ENCODE measurements around the gene SLIT1. TPM values are rescaled to one million over a fixed set of nuclear protein-coding genes. Genes with fewer than 3 reads are reported as not detected.

Gene SLIT1
- total RNA-seq, 1 donor from 2014 or later = 0.26 TPM

GRCh38 chr10:97013568-97013967 lies 172.2 kb downstream of the SLIT1 start:
- H3K36me3 Mint-ChIP-seq (ENCODE audit: low read depth) = no peaks in the 10 kb centered on the region
- DNase-seq = no peak
- H3K27ac Mint-ChIP-seq = no peak overlapping the region
- H3K4me1 Mint-ChIP-seq = peaks cover 19% of the 10 kb centered on the region
- H3K27me3 Mint-ChIP-seq = no peaks in the 10 kb centered on the region
- intact Hi-C loops (cut with micrococcal nuclease) = no loop called here
- H3K4me3 Mint-ChIP-seq = no peak overlapping the region
- no peaks in the 10 kb centered on the region for H3K9me3 Mint-ChIP-seq

DNA sequence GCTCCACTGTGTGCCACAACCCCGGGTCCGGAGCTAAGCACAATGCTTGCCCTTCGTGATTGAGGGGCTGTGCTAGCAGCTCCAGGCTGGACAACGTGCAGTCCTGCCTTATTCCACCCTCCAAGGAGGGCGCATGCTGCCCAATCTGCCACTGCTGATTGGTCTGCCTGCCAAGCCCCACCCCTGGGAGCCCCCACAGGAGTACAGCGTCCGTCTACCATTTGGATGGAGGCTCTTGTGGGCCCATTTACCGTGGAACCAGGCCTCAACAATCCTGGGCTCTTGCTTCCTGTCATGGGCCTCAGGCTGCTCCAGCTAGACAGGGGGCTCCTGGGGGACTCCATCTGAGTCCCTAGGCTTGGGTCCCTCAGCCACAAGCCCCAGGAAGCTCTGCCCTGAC lies 173.3 kb downstream of the SLIT1 start:
- intact Hi-C loops (cut with micrococcal nuclease) = no loop called here
- H3K4me1 Mint-ChIP-seq = peaks cover 17% of the 10 kb centered on the region
- no peaks in the 10 kb centered on the region for H3K36me3 Mint-ChIP-seq (ENCODE audit: low read depth)
- no peak overlapping the region for H3K4me3 Mint-ChIP-seq
- H3K27me3 Mint-ChIP-seq = no peaks in the 10 kb centered on the region
- no peak for DNase-seq
- H3K9me3 Mint-ChIP-seq = peaks cover 4% of the 10 kb centered on the region
- no peak overlapping the region for H3K27ac Mint-ChIP-seq

DNA sequence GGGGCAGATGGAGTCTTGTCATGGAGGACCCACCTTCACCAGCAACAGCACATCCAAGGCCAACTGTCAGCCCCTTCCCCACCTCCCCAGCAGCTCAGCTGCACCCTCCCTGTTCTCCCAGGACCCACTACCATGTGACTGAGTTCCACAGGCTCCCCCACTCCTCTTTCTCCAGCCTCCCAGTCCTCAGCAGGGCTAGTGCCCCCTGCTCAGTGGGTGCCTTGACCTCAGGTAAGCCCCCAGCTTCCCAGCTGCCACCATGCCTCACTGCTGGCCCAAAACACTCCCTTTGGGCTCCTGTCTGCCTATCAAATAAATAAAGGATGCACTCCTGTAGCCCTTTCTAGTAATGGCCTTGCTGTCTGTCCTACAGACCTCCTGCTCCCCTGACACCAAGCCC lies 174.4 kb downstream of the SLIT1 start:
- H3K36me3 Mint-ChIP-seq (ENCODE audit: low read depth) = no peaks in the 10 kb centered on the region
- H3K4me1 Mint-ChIP-seq = peaks cover 9% of the 10 kb centered on the region
- H3K9me3 Mint-ChIP-seq = peaks cover 15% of the 10 kb centered on the region

DNA sequence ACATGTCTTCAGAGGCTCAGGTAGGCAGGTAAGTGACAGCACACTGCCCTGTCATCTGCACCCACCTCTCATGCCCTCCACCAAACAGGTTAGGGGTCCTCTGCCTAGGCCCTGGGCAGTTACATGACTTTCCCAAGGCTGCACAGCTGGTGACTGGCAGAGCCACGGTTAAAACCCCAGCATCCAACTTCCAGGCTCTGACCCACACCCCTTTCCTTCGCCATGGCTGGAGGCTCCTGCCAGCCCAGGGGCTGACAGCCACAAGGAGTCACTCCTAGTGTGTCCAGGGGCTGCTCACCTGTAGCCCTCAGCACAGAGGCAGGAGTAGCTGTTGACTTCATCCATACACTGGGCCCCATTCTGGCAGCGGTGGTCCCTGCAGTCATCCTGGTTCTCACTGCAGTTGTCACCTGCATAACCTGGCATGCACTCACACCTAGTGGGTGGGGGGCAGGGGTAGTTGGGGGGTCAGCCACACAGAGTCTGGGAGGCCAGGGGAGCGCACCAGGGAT lies 175.0 kb downstream of the SLIT1 start:
- H3K36me3 Mint-ChIP-seq (ENCODE audit: low read depth) = no peaks in the 10 kb centered on the region
- no peaks in the 10 kb centered on the region for H3K27me3 Mint-ChIP-seq
- H3K9me3 Mint-ChIP-seq = peaks cover 20% of the 10 kb centered on the region
- intact Hi-C loops (cut with micrococcal nuclease) = no loop called here
- H3K27ac Mint-ChIP-seq = no peak overlapping the region
- H3K4me3 Mint-ChIP-seq = no peak overlapping the region
- no peak for DNase-seq
- H3K4me1 Mint-ChIP-seq = peaks cover 9% of the 10 kb centered on the region

More for the DNA sequence above, 174.4 kb downstream of the SLIT1 start:
- no peak for DNase-seq
- no peak overlapping the region for H3K4me3 Mint-ChIP-seq
- no peaks in the 10 kb centered on the region for H3K27me3 Mint-ChIP-seq
- peak overlapping the region; percentile 43 for H3K27ac Mint-ChIP-seq
- intact Hi-C loops (cut with micrococcal nuclease) = no loop called here

GRCh38 chr10:97007417-97007816 lies 178.3 kb downstream of the SLIT1 start:
- Mint-ChIP-seq H3K36me3 (ENCODE audit: low read depth) (peaks cover 2% of the 10 kb centered on the region), H3K27me3 (peaks cover 2% of the 10 kb centered on the region), H3K4me1 (peaks cover 3% of the 10 kb centered on the region), H3K4me3 (no peak overlapping the region), H3K9me3 (peaks cover 24% of the 10 kb centered on the region), H3K27ac (no peak overlapping the region)
- no peak for DNase-seq
- intact Hi-C loops (cut with micrococcal nuclease) = no loop called here

- intact Hi-C loops (cut with micrococcal nuclease) = no loop called here
- no peak for DNase-seq
- Mint-ChIP-seq H3K27ac (no peak overlapping the region), H3K36me3 (ENCODE audit: low read depth) (peaks cover 2% of the 10 kb centered on the region), H3K27me3 (peaks cover 2% of the 10 kb centered on the region), H3K4me3 (no peak overlapping the region), H3K9me3 (peaks cover 24% of the 10 kb centered on the region), H3K4me1 (peaks cover 3% of the 10 kb centered on the region)
These were observed 179.4 kb downstream of the SLIT1 start for GRCh38 chr10:97006364-97006763.

DNA sequence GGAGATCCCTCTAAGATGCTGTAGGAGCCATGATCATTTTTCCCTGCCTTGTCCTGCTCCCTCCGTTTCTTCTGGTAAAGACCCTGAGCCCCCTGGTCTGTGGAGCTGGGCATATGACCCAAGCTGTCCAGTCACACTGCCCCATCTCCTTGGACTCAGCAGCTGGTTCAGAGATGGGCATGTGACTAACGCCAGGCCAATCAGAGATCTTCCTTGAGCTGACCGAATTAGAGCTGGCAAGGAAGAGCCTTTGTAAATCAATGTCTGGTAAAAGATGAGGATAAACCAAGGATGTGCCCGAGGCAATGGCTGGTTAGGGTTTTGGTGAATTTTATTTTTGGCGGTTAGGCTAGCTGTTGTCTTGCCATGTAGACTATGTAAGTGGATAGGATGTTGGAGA lies 180.4 kb downstream of the SLIT1 start:
- peaks cover 24% of the 10 kb centered on the region for H3K9me3 Mint-ChIP-seq
- intact Hi-C loops (cut with micrococcal nuclease) = no loop called here
- no peak overlapping the region for H3K27ac Mint-ChIP-seq
- H3K4me3 Mint-ChIP-seq = no peak overlapping the region
- DNase-seq = no peak
- peaks cover 2% of the 10 kb centered on the region for H3K27me3 Mint-ChIP-seq
- H3K4me1 Mint-ChIP-seq = peaks cover 3% of the 10 kb centered on the region
- peaks cover 2% of the 10 kb centered on the region for H3K36me3 Mint-ChIP-seq (ENCODE audit: low read depth)

GRCh38 chr10:97004591-97004990 lies 181.2 kb downstream of the SLIT1 start:
- Mint-ChIP-seq H3K27me3 (peaks cover 2% of the 10 kb centered on the region), H3K27ac (no peak overlapping the region), H3K9me3 (peaks cover 24% of the 10 kb centered on the region), H3K4me1 (no peaks in the 10 kb centered on the region), H3K4me3 (no peak overlapping the region), H3K36me3 (ENCODE audit: low read depth) (peaks cover 2% of the 10 kb centered on the region)
- no peak for DNase-seq
- intact Hi-C loops (cut with micrococcal nuclease) = no loop called here

- Mint-ChIP-seq H3K4me3 (no peak overlapping the region), H3K36me3 (ENCODE audit: low read depth) (peaks cover 2% of the 10 kb centered on the region), H3K4me1 (no peaks in the 10 kb centered on the region), H3K9me3 (peaks cover 24% of the 10 kb centered on the region), H3K27me3 (peaks cover 2% of the 10 kb centered on the region), H3K27ac (no peak overlapping the region)
- intact Hi-C loops (cut with micrococcal nuclease) = no loop called here
- DNase-seq = no peak
These were observed 182.0 kb downstream of the SLIT1 start for GRCh38 chr10:97003804-97004201.

DNA sequence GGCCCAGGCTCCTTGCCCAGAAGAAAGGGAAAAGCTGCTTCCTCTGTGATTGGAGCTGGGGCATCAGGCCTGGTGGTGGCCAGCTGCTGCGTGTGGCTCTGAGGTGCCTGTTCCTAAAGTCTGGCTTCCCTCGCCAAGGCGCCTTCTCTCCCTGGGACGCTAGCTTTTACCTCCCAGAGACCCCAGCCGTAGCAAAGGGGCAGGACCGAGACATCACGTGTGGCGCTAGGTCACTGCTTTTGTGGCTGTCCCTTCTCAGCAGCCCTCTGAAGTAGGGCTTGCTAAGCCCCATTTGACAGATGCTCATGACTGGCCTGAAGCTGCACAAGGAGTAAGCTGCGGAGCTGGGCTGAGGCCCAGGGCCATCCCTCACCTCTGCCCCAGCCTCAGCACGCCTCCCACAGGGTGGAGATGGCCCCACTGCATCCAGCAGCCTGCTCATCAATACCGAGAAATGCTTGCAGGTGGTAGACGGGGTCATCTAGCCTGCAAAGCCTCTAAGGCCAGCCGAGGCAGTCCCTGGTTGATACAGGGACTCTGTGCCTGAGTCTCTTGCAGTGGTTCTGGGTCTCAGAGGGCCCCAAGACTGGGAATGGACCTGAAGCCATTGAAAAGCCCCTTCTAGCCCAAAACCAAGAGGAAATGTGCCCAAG lies 182.5 kb downstream of the SLIT1 start:
- Mint-ChIP-seq H3K27me3 (peaks cover 2% of the 10 kb centered on the region), H3K4me3 (no peak overlapping the region), H3K4me1 (no peaks in the 10 kb centered on the region), H3K9me3 (peaks cover 24% of the 10 kb centered on the region), H3K27ac (no peak overlapping the region), H3K36me3 (ENCODE audit: low read depth) (peaks cover 2% of the 10 kb centered on the region)
- intact Hi-C loops (cut with micrococcal nuclease) = no loop called here
- no peak for DNase-seq

GRCh38 chr10:97002670-97003069 lies 183.1 kb downstream of the SLIT1 start:
- no peak for DNase-seq
- H3K4me3 Mint-ChIP-seq = no peak overlapping the region
- peaks cover 22% of the 10 kb centered on the region for H3K9me3 Mint-ChIP-seq
- no peaks in the 10 kb centered on the region for H3K4me1 Mint-ChIP-seq
- H3K27ac Mint-ChIP-seq = no peak overlapping the region
- peaks cover 2% of the 10 kb centered on the region for H3K36me3 Mint-ChIP-seq (ENCODE audit: low read depth)
- intact Hi-C loops (cut with micrococcal nuclease) = no loop called here
- peaks cover 2% of the 10 kb centered on the region for H3K27me3 Mint-ChIP-seq

DNA sequence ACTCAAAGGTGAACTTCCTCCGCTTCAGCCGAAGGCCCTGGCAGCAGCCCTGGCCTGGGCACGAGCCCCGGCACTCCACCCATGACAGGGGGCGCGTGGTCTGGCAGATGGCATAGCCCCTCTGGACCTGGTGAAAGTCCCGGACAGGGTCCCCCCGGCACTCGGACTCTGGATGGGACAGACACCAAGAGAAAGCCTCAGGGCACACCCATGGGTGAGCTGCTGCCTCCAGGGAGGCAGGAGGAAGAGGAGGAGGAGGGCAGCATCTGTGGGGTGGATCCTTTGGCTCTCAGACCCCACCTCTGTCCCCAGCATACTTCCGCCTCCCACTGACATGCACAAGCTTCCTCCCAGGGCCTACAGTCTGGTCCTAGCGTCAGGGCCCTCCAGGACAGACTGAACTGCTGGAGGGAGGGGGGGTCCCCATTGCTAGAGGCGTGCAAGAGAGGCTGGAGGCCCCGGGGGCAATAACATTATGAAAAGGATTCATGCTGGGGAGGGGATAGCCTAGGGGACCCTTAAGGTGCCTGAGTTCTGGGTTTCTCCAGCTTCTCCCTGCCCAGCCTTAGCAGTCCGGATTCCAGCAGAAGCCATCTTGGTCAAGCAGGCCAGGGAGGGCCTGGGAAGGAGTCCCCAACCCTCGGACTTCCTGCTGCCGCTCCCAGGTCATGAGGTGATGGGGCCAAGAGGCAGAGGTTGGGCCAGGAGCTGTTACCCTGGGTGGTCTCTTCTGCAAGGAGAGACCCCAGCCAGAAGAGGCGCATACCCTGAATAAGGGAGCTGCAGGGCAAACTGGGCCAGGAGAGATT lies 184.4 kb downstream of the SLIT1 start:
- DNase-seq = no peak
- H3K27ac Mint-ChIP-seq = no peak overlapping the region
- H3K4me1 Mint-ChIP-seq = no peaks in the 10 kb centered on the region
- peaks cover 2% of the 10 kb centered on the region for H3K27me3 Mint-ChIP-seq
- H3K36me3 Mint-ChIP-seq (ENCODE audit: low read depth) = peaks cover 2% of the 10 kb centered on the region
- H3K4me3 Mint-ChIP-seq = no peak overlapping the region
- intact Hi-C loops (cut with micrococcal nuclease) = no loop called here
- peaks cover 9% of the 10 kb centered on the region for H3K9me3 Mint-ChIP-seq

DNA sequence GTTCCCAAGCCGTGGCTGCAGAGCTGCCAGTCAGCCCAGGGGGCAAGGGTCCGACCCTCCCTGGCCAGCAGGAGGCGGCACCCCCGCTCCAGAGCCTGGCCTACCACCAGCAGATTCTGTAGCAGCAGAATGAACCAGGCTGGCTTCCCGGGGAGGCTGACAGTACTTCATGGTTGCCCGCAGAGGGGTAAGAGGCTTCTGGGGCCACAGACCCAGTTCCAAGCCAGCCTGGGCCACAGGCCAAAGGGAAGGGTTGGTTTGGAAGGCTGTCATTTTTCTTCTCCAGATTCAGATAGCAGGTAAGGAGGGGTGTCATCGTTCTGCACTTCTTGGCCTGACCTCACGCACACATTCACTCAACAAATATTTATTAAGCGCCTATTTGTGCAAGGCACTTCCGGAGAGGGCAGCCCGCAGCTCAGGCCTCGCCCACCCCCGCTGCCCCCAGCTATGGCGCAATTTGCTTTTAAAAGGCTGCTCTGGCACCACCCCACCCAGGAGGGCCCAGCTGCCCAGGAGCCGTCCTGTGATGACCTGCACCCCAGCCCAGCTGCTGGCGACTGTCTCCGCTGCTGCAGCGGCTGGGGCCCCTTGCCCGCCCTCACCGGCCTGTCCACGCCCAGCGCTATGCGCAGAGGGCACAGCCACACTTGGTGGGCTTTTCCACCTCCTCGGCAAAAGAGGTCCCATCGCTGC lies 185.1 kb downstream of the SLIT1 start:
- peaks cover 1% of the 10 kb centered on the region for H3K36me3 Mint-ChIP-seq (ENCODE audit: low read depth)
- intact Hi-C loops (cut with micrococcal nuclease) = no loop called here
- H3K27ac Mint-ChIP-seq = no peak overlapping the region
- H3K4me1 Mint-ChIP-seq = peaks cover under 1% of the 10 kb centered on the region
- DNase-seq = no peak
- peaks cover 2% of the 10 kb centered on the region for H3K27me3 Mint-ChIP-seq
- H3K9me3 Mint-ChIP-seq = peaks cover 3% of the 10 kb centered on the region
- H3K4me3 Mint-ChIP-seq = no peak overlapping the region

DNA sequence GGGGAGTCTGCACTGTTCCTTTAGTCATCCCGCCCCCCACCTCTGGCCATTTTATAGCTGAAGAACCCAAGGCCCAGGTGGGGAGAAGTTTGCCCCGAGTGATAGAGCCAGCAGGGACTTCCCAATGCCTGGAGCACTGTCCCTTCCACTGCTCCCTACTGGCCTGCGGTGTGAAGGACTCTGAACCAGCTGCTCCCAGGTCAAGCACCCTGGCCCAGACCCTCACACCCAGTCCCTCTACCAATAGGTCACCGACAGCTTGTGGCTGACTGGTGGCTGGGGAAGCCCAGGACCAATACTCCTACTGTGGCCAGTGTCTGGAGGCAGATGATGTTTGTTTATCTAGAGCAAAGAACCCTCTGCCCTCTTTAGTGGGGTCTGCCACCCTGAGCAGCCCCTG lies 185.8 kb downstream of the SLIT1 start:
- no peaks in the 10 kb centered on the region for H3K27me3 Mint-ChIP-seq
- H3K9me3 Mint-ChIP-seq = no peaks in the 10 kb centered on the region
- no peaks in the 10 kb centered on the region for H3K36me3 Mint-ChIP-seq (ENCODE audit: low read depth)
- DNase-seq = no peak
- H3K4me3 Mint-ChIP-seq = no peak overlapping the region
- intact Hi-C loops (cut with micrococcal nuclease) = no loop called here
- peaks cover 2% of the 10 kb centered on the region for H3K4me1 Mint-ChIP-seq
- H3K27ac Mint-ChIP-seq = no peak overlapping the region

Measured in activated CD4-positive, alpha-beta T cell treated with anti-CD3 and anti-CD28 coated beads, Interleukin-2, amount 10 ng/mL, durations not matched to agents 24 days and 14 days (primary cell).